Measurements from ENCODE around the gene MMD.
"Not testable (repeated sequence)": the region's sequence is repeated elsewhere in the genome, so short reads cannot be mapped to it uniquely, and the experiment has no call there.

MMD gene

DNA sequence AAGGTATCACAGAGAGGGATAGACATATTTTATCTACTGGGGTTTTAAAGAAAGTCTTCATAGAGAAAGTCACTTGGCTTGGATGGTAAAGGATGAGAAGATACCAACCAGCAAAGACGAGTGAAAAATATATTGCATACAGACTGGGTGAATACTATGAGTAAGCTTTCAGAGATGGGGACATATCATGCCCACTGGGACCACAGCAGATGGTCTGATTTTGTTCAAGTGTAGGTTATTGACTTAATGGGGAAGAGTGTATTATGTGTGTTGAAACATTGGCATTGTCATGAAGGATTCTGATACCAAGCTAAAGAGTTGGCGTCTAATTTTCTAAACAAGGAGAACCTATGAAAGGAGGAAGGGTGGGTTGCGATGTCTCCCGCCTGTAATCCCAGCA, 13.8 kb upstream of the MMD start:
- no peak for TF ChIP-seq CTCF (IDR thresholded peaks at IDR 0.05; ENCODE audit: insufficient read depth, low read depth, low read length, missing control alignments)
- no peak overlapping the region for H3K4me3 ChIP-seq (ENCODE audit: low read length)
- no peak for DNase-seq (ENCODE audit: low read depth)

GRCh38 chr17:55434721-55435120, 13.1 kb upstream of the MMD start:
- H3K4me3 ChIP-seq (ENCODE audit: low read length): no peak overlapping the region

GRCh38 chr17:55433629-55434422, 12.2 kb upstream of the MMD start:
- no peak for TF ChIP-seq CTCF (IDR thresholded peaks at IDR 0.05; ENCODE audit: insufficient read depth, low read depth, low read length, missing control alignments)
- H3K4me3 ChIP-seq (ENCODE audit: low read length): no peak overlapping the region
- peak; percentile 96 for DNase-seq (ENCODE audit: low read depth)

More at GRCh38 chr17:55434721-55435120, 13.1 kb upstream of the MMD start:
- DNase-seq (ENCODE audit: low read depth): peak; percentile 44
- TF ChIP-seq CTCF (IDR thresholded peaks at IDR 0.05; ENCODE audit: insufficient read depth, low read depth, low read length, missing control alignments): no peak

GRCh38 chr17:55433029-55433628, 11.5 kb upstream of the MMD start:
- no peak overlapping the region for H3K4me3 ChIP-seq (ENCODE audit: low read length)

DNA sequence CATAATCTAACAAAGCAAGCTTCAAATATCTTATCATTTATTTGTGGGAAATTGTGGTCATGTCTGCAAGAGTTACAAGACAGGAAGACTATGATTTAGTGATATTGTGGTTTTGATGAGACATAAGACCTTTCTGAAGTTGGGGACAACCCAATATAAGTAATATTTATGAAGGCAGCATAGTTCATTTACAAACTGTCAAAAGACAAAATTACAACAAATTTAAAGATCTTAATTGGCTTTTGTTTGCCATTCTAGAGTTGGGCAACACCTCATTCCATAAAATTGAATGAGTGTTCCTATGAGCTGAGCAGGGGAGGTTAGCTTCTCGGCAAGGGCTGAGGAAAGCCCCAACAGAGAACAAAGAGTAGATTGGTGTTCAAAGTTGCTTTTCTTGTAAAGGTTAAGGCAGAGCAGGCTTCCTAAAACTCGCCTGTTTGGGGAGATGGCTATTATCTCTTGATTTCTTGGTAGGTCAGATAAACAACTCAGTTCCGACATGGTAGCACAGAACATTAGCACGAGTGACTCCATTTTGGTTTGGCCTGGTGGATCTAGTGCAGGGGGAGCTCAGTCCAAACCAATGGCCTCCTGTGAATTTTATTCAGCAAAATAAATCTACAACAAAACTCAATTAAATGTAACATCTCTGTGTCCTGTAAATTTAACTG, 10.9 kb upstream of the MMD start:
- no peak overlapping the region for H3K4me3 ChIP-seq (ENCODE audit: low read length)
- peak; percentile 29 for DNase-seq (ENCODE audit: low read depth)
- TF ChIP-seq CTCF (IDR thresholded peaks at IDR 0.05; ENCODE audit: insufficient read depth, low read depth, low read length, missing control alignments): no peak

More at GRCh38 chr17:55433029-55433628, 11.5 kb upstream of the MMD start:
- peak; percentile 97 for DNase-seq (ENCODE audit: low read depth)
- no peak for TF ChIP-seq CTCF (IDR thresholded peaks at IDR 0.05; ENCODE audit: insufficient read depth, low read depth, low read length, missing control alignments)

- not testable (repeated sequence) for H3K4me3 ChIP-seq (ENCODE audit: low read length); DNase-seq (ENCODE audit: low read depth)
Measured at GRCh38 chr17:55431914-55432313, 10.3 kb upstream of the MMD start.

- DNase-seq (ENCODE audit: low read depth): peak; percentile 52
- TF ChIP-seq CTCF (IDR thresholded peaks at IDR 0.05; ENCODE audit: insufficient read depth, low read depth, low read length, missing control alignments): no peak
- H3K4me3 ChIP-seq (ENCODE audit: low read length): no peak overlapping the region
Measured at GRCh38 chr17:55430541-55431288, 9.1 kb upstream of the MMD start.
